Measurements from ENCODE around the gene RALGDS.
"Not testable (repeated sequence)": the region's sequence is repeated elsewhere in the genome, so short reads cannot be mapped to it uniquely, and the experiment has no call there.

- TF ChIP-seq CTCF (IDR thresholded peaks at IDR 0.05 in 4 of 5, conservative IDR thresholded peaks at IDR 0.05 in 1 of 5); POLR2A (IDR thresholded peaks at IDR 0.05): not testable (repeated sequence)
Observed at GRCh38 chr9:133061764-133062145, 59.3 kb downstream of the RALGDS start, which contains the start of gene CEL.

Data from gastrocnemius medialis (tissue), 4 donors.